Activated CD4-positive, alpha-beta T cell treated with anti-CD3 and anti-CD28 coated beads, Interleukin-2, amount 50 U/mL, for 1 hour (primary cell): ENCODE measurements around the gene DUS1L.

ENCODE experiments used
- DNase-seq: peaks from one replicate; pipeline ENCODE4 v3.0.0-alpha.2; 2020

The DUS1L gene

DNA sequence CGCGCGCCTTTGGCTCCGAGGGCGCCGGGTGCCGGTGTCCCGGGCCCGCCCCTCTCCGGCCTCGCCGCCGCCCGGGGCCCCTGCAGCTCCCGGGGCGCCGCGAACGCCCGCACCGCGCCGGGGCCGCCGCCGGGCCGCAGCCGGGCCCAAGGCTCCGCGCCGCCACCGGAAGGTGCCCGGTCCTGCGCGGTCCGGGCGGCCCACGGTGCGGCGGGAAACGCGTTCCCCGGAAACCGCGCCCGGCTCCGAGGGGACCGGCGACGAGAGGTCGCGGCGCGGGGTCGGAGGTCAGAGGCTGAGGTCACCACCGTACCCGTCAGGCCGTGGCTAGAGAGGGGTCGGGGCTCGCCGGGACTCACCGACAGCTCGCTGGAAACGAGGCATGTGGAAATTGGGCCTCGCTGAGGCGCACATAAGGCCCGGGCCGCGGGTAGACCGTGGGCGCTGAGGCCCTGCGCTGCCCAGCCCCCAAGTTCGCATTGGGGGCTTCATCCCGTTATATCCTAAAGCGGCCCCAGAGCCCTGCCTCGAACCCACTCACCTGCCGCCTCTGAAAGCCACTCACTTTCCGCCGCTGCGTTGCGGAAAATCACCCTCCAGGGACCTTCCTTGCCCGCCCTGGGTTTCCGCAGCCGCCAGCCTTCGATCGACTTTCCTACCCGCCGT lies at the start of gene DUS1L:
DUS1L (minus strand) TSS at position 167 of the 666 bp plus-strand sequence. CDS start 745 bp downstream, outside the sequence.
- peak; percentile 70 for DNase-seq

- DNase-seq = no peak
Measured at GRCh38 chr17:82114872-82115271, 49.3 kb upstream of the DUS1L start.

DNA sequence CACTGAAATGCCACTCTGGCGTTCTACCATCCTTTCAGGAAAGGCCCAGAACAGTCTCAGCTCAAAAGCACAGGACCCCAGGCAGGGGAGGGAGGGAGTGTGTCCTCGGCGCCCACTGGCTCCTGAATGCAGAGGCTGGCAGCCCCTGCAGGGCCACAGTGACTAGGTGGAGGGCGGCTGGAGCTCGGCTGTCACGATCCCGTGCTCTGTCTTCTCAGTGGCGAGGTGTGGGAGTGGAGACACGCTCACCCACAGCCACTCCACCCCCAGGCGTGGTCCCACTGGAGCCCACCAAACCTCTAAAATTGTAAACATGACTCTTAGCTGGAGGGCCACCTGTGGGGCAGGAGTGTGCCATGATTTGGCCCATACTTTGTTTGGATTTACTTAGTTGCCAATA lies 48.8 kb upstream of the DUS1L start:
- DNase-seq = no peak

GRCh38 chr17:82113941-82114340 lies 48.3 kb upstream of the DUS1L start:
- DNase-seq = no peak

DNA sequence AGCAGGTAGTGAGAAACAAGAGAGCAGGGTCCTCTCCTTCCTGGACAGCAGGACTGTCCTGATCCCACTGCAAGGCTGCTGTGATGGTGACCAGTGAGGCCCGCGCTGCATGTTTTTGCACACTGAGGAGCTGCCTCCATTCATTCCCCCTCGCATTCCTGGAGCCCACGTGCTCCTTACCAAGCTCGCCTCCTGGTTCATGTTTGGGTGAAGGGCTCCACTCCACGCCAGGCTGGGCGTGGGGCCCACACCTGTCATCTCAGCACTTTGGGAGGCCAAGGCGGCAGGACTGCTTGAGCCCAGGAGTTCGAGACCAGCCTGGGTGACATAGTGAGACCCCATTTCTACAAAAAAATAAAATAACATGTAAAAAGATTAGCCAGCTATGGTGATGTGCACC lies 47.8 kb upstream of the DUS1L start:
- no peak for DNase-seq

- no peak for DNase-seq
Measured at GRCh38 chr17:82112914-82113311, 47.3 kb upstream of the DUS1L start.

DNA sequence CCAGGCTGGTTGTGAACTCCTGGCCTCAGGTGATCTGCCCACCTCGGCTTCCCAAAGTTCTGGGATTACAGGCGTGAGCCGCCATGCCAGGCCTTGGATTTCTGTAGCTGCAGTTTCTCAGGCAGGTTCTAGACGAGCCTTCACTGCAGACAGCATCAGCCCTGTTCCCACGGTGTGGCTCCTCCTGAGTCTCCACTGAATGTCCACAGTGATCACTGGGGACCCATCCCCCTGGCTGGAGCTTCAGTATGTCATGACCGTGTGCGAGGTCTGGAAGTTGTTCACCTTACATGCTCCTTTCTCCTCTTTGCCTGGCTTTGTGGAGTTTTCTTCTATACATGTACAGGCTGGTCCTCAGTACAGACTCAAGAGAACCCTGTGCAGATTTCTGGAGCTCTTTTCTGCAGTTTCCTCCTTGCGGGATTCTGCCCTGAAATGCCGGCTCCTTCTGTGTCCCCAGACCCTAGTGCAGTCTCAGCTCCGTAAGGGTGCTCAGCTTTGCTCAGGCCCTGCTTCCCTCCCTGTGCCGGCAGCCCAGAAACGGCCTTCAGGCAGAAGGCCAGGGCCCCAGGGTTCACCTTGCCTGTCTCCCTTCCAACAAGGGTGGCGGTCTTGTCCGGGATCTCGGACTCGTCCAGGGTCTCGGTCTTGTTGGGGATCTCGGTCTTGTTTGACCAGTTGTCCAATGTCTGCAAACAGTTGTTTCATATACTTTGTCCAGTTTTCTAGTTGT lies 46.7 kb upstream of the DUS1L start:
- no peak for DNase-seq

DNA sequence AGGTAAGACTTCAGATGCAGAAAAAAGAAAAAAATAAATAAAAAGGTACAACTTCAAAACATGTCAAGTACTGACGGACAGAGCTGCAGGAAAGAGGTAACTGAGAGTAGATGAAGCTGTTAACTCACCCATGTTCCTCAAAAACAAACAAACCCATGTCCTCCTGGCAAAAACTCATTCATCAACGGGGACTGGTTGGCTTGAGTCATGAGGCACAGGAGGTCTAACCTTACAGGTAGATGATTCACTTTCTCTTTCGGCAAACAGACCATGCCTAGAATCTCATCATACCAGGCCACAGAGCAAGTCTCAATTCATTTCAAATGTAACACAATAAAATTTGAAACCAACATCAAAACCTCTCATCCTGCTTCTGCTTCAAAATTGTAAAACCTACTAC lies 44.7 kb upstream of the DUS1L start:
- no peak for DNase-seq

- no peak for DNase-seq
Measured at GRCh38 chr17:82108961-82109475, 43.4 kb upstream of the DUS1L start.

- DNase-seq = no peak
Measured at GRCh38 chr17:82108496-82108945, 42.9 kb upstream of the DUS1L start.

DNA sequence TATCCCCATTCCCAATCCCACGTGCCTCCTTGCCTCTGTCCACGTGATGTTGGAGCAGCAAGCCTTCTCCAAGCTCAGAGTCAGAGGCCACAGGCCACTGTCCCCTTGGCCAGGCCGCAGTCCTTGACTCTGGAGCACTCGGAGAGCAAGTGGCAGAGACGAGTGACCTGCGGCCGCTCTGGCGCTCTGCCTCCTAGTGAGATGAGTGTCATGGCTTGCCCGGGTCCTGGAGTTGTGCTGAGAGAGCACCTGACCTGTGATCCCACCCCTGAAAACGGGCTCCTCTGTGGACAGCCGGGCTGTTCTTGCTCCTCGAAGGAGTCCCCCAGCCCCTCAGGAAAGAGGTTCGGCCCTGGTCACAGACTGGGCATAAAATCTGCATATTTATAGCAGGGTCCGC lies 42.4 kb upstream of the DUS1L start:
- no peak for DNase-seq

DNA sequence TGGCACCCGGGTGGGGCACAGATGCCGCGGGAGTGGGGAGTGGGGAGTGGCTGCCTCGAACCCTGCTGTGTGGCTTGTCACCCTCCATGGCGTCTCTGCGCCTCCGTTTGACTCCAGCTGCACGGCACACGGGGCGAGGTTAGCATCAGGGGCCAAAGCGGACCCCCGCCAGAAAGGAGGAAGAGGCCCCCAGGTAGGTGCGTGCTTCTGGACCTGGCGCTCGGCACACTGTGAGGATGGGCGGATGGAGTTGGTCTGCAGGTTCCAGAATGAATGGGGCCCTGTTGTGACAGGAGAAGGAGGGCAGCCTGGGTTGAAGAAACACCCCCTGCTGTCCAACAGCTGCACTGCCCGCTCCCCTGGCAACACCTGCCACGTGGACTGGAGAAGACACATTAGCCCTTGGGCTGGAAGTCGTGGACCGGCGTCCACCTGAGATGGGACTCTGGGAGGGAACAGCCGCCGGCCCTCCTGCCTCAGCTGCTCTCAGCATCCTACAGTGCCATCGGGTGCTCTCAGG lies 41.8 kb upstream of the DUS1L start:
- DNase-seq = no peak

DNA sequence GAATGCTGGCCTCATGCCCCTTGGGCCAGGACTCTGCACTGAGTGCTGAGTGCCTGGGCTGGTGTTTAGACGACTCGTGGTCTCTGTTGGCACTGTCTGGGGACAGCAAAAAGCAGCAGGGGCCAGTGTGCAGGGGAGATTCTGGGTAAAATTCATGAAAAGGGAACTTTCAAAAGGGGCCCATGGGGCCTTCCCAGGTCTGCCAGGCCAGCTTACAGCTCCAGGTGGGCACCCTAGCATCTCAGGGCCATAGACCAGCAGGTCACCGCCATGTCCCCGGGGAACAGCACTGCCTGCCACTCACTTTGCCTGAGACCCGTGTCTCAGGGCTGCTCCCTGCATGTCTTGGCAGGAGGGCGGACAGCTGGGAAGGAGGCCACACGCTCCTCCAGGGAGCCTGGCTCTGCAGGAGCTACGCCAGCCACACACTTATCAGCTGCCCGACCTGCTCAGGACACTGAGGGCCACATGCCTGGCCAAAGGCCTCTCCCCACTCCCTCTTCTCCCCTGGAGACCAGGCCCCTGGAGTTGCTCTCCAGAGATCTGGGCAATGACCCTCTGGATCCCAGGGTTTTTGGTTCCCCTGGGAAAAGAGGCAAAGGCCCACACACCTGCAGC lies 41.2 kb upstream of the DUS1L start:
- DNase-seq = no peak

DNA sequence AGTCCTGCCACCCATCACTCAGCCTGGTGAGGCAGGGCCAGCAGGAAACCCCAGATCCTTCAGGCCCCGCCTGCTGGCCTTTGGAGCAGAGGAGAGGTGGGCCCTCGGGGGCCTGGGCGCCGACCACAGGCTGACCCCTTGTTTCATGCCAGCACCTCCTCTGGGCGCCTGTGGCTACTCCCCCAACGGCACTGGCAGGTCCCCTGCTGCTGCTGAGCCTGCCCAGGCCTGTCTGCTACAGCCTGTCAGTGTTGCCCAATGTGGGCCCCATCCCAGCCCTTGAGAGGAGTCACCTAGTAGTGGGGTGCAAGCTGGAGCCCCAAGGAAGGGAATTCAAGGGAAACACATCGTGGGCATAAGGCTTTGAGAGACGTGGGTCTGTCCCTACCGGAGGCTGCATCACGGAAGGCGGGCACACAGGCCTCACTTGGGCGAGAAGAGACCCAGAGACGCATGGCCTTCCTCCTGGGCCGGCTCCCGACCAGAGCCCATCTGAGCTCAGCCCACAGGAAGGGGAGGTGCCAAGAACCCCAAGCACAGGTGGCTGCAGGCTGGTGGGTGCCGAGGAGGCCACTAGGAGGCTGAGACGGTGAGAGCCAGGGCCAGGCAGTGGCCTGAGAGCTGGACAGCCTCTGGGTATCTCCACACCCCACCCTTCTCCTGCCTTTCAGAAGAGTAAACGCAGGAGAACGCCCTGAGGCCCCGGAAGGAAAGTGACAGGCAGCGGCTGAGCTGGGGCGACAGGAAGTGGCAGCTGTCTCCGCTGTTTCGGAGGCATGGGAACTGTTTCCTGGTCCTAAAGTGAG lies 40.5 kb upstream of the DUS1L start:
- peak; percentile 37 for DNase-seq

GRCh38 chr17:82105417-82105881 lies 39.8 kb upstream of the DUS1L start:
- no peak for DNase-seq

- no peak for DNase-seq
Measured at GRCh38 chr17:82104797-82105416, 39.3 kb upstream of the DUS1L start.

GRCh38 chr17:82103553-82104451 lies 38.2 kb upstream of the DUS1L start:
- DNase-seq = no peak

GRCh38 chr17:82101767-82102679 lies 36.4 kb upstream of the DUS1L start:
- no peak for DNase-seq

- no peak for DNase-seq
Measured at GRCh38 chr17:82101301-82101715, 35.7 kb upstream of the DUS1L start.
